Loucy (cell line): ENCODE data around the gene C17orf114.

Experiments used
- EZH2phosphoT487 ChIP-seq: fragments of 200-600 bp; IDR thresholded peaks from 2 replicates; pipeline ENCODE4 v1.6.1; 2018; ENCODE audit warnings: antibody characterized with exemption, mild to moderate bottlenecking, moderate library complexity, borderline replicate concordance
- TF ChIP-seq, protein P1 (sequence below): fragments of 200-600 bp; sonication (generic); conservative IDR thresholded peaks from 2 replicates; pipeline ENCODE4 v1.5.1; 2014; ENCODE audit warnings: mild to moderate bottlenecking, antibody characterized with exemption, low read length

DNA sequence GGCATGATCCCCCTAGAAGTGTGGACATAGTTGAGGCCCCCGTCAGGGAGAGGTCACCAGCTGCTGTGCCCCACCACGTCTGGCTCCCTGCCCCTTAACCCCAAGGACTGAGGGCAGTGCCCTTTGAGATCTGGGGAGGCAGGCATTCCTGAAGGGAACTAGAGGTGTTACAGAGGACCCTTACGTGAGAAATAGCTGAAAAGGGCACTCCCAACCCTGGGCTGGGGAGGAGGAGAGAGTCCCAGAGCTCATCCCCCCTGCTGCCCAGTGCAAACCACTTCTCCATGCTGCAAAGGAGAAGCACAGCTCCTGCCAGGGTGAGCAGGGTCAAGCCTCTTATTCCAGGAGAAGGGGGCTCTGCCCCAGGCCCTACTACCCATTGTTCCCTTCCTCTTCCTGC lies 20.7 kb upstream of the C17orf114 start:
- TF ChIP-seq, protein P1, sequence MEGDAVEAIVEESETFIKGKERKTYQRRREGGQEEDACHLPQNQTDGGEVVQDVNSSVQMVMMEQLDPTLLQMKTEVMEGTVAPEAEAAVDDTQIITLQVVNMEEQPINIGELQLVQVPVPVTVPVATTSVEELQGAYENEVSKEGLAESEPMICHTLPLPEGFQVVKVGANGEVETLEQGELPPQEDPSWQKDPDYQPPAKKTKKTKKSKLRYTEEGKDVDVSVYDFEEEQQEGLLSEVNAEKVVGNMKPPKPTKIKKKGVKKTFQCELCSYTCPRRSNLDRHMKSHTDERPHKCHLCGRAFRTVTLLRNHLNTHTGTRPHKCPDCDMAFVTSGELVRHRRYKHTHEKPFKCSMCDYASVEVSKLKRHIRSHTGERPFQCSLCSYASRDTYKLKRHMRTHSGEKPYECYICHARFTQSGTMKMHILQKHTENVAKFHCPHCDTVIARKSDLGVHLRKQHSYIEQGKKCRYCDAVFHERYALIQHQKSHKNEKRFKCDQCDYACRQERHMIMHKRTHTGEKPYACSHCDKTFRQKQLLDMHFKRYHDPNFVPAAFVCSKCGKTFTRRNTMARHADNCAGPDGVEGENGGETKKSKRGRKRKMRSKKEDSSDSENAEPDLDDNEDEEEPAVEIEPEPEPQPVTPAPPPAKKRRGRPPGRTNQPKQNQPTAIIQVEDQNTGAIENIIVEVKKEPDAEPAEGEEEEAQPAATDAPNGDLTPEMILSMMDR, result no peak
- no peak for TF ChIP-seq EZH2phosphoT487
